ENCODE data around the gene EPN3.

Gene EPN3

GRCh38 chr17:50523208-50523607, 9.3 kb upstream of the EPN3 start:
- Histone ChIP-seq H3K4me3 (ENCODE audit: extremely low read depth, insufficient read depth, low read length, poor library complexity, severe bottlenecking) (no peak overlapping the region), H3K4me1 (ENCODE audit: control insufficient read depth, insufficient read depth, low read length, poor library complexity, severe bottlenecking) (no peaks in the 10 kb centered on the region), H3K36me3 (ENCODE audit: control insufficient read depth, insufficient read depth, low read length) (no peaks in the 10 kb centered on the region), H3K27ac (ENCODE audit: low read depth, low read length, severe bottlenecking) (no peak overlapping the region), H3K9me3 (ENCODE audit: control insufficient read depth, low read length) (no peaks in the 10 kb centered on the region)
- 100% methylated on average over 1 of the region's 2 CpGs for WGBS, 2 experiments (ENCODE audit: insufficient coverage in 2 of 2)

GRCh38 chr17:50524838-50525237, 7.7 kb upstream of the EPN3 start:
- no peak overlapping the region for H3K27ac ChIP-seq (ENCODE audit: low read depth, low read length, severe bottlenecking)
- WGBS, 2 experiments (ENCODE audit: insufficient coverage in 2 of 2), result 92 to 93% methylated on average over 15 to 18 of the region's 18 CpGs
- H3K4me1 ChIP-seq (ENCODE audit: control insufficient read depth, insufficient read depth, low read length, poor library complexity, severe bottlenecking), result no peaks in the 10 kb centered on the region
- no peak overlapping the region for H3K4me3 ChIP-seq (ENCODE audit: extremely low read depth, insufficient read depth, low read length, poor library complexity, severe bottlenecking)
- H3K36me3 ChIP-seq (ENCODE audit: control insufficient read depth, insufficient read depth, low read length), result no peaks in the 10 kb centered on the region
- H3K9me3 ChIP-seq (ENCODE audit: control insufficient read depth, low read length), result no peaks in the 10 kb centered on the region

- no peak overlapping the region for H3K27ac ChIP-seq (ENCODE audit: low read depth, low read length, severe bottlenecking)
- 58 to 71% methylated on average over 3 to 4 of the region's 5 CpGs for WGBS, 2 experiments (ENCODE audit: insufficient coverage in 2 of 2)
- H3K4me1 ChIP-seq (ENCODE audit: control insufficient read depth, insufficient read depth, low read length, poor library complexity, severe bottlenecking), result no peaks in the 10 kb centered on the region
- H3K9me3 ChIP-seq (ENCODE audit: control insufficient read depth, low read length), result no peaks in the 10 kb centered on the region
- no peaks in the 10 kb centered on the region for H3K36me3 ChIP-seq (ENCODE audit: control insufficient read depth, insufficient read depth, low read length)
- no peak overlapping the region for H3K4me3 ChIP-seq (ENCODE audit: extremely low read depth, insufficient read depth, low read length, poor library complexity, severe bottlenecking)
Observed at GRCh38 chr17:50527155-50527762, 5.3 kb upstream of the EPN3 start.

GRCh38 chr17:50527949-50528474, 4.5 kb upstream of the EPN3 start:
- H3K36me3 ChIP-seq (ENCODE audit: control insufficient read depth, insufficient read depth, low read length), result no peaks in the 10 kb centered on the region
- no peak overlapping the region for H3K27ac ChIP-seq (ENCODE audit: low read depth, low read length, severe bottlenecking)
- no peak overlapping the region for H3K4me3 ChIP-seq (ENCODE audit: extremely low read depth, insufficient read depth, low read length, poor library complexity, severe bottlenecking)
- H3K9me3 ChIP-seq (ENCODE audit: control insufficient read depth, low read length), result no peaks in the 10 kb centered on the region
- WGBS, 2 experiments (ENCODE audit: insufficient coverage in 2 of 2), result 48 to 64% methylated on average over 3 to 4 of the region's 4 CpGs
- H3K4me1 ChIP-seq (ENCODE audit: control insufficient read depth, insufficient read depth, low read length, poor library complexity, severe bottlenecking), result peaks cover 2% of the 10 kb centered on the region

- no peak overlapping the region for H3K27ac ChIP-seq (ENCODE audit: low read depth, low read length, severe bottlenecking)
- H3K9me3 ChIP-seq (ENCODE audit: control insufficient read depth, low read length), result no peaks in the 10 kb centered on the region
- H3K4me3 ChIP-seq (ENCODE audit: extremely low read depth, insufficient read depth, low read length, poor library complexity, severe bottlenecking), result no peak overlapping the region
- H3K36me3 ChIP-seq (ENCODE audit: control insufficient read depth, insufficient read depth, low read length), result no peaks in the 10 kb centered on the region
- WGBS, 2 experiments (ENCODE audit: insufficient coverage in 2 of 2), result 90 to 98% methylated on average over 7 of the region's 7 CpGs
- H3K4me1 ChIP-seq (ENCODE audit: control insufficient read depth, insufficient read depth, low read length, poor library complexity, severe bottlenecking), result peaks cover 15% of the 10 kb centered on the region
Observed at GRCh38 chr17:50529849-50530248, 2.7 kb upstream of the EPN3 start.

GRCh38 chr17:50531428-50532025, 1.0 kb upstream of the EPN3 start:
- Histone ChIP-seq H3K27ac (ENCODE audit: low read depth, low read length, severe bottlenecking) (no peak overlapping the region), H3K9me3 (ENCODE audit: control insufficient read depth, low read length) (no peaks in the 10 kb centered on the region), H3K4me3 (ENCODE audit: extremely low read depth, insufficient read depth, low read length, poor library complexity, severe bottlenecking) (no peak overlapping the region), H3K4me1 (ENCODE audit: control insufficient read depth, insufficient read depth, low read length, poor library complexity, severe bottlenecking) (peaks cover 15% of the 10 kb centered on the region), H3K36me3 (ENCODE audit: control insufficient read depth, insufficient read depth, low read length) (no peaks in the 10 kb centered on the region)
- WGBS, 2 experiments (ENCODE audit: insufficient coverage in 2 of 2), result 74 to 83% methylated on average over 3 to 6 of the region's 6 CpGs

- WGBS, 2 experiments (ENCODE audit: insufficient coverage in 2 of 2), result 15 to 31% methylated on average over 5 of the region's 5 CpGs
- Histone ChIP-seq H3K9me3 (ENCODE audit: control insufficient read depth, low read length) (no peaks in the 10 kb centered on the region), H3K36me3 (ENCODE audit: control insufficient read depth, insufficient read depth, low read length) (no peaks in the 10 kb centered on the region), H3K4me1 (ENCODE audit: control insufficient read depth, insufficient read depth, low read length, poor library complexity, severe bottlenecking) (peaks cover 15% of the 10 kb centered on the region), H3K4me3 (ENCODE audit: extremely low read depth, insufficient read depth, low read length, poor library complexity, severe bottlenecking) (no peak overlapping the region), H3K27ac (ENCODE audit: low read depth, low read length, severe bottlenecking) (no peak overlapping the region)
Observed at GRCh38 chr17:50533185-50533584, 650 bp downstream of the EPN3 start.

- H3K4me3 ChIP-seq (ENCODE audit: extremely low read depth, insufficient read depth, low read length, poor library complexity, severe bottlenecking), result no peak overlapping the region
- no peaks in the 10 kb centered on the region for H3K9me3 ChIP-seq (ENCODE audit: control insufficient read depth, low read length)
- WGBS, 2 experiments (ENCODE audit: insufficient coverage in 2 of 2), result 6% methylated on average over 15 to 17 of the region's 17 CpGs
- H3K27ac ChIP-seq (ENCODE audit: low read depth, low read length, severe bottlenecking), result no peak overlapping the region
- H3K4me1 ChIP-seq (ENCODE audit: control insufficient read depth, insufficient read depth, low read length, poor library complexity, severe bottlenecking), result peaks cover 15% of the 10 kb centered on the region
- H3K36me3 ChIP-seq (ENCODE audit: control insufficient read depth, insufficient read depth, low read length), result no peaks in the 10 kb centered on the region
Observed at GRCh38 chr17:50533720-50534148, 1.2 kb downstream of the EPN3 start.

GRCh38 chr17:50534222-50534978, 1.9 kb downstream of the EPN3 start:
- no peaks in the 10 kb centered on the region for H3K9me3 ChIP-seq (ENCODE audit: control insufficient read depth, low read length)
- H3K4me3 ChIP-seq (ENCODE audit: extremely low read depth, insufficient read depth, low read length, poor library complexity, severe bottlenecking), result no peak overlapping the region
- H3K36me3 ChIP-seq (ENCODE audit: control insufficient read depth, insufficient read depth, low read length), result no peaks in the 10 kb centered on the region
- H3K4me1 ChIP-seq (ENCODE audit: control insufficient read depth, insufficient read depth, low read length, poor library complexity, severe bottlenecking), result peaks cover 15% of the 10 kb centered on the region
- H3K27ac ChIP-seq (ENCODE audit: low read depth, low read length, severe bottlenecking), result no peak overlapping the region
- WGBS, 2 experiments (ENCODE audit: insufficient coverage in 2 of 2), result 60 to 61% methylated on average over 20 to 21 of the region's 24 CpGs

- H3K4me3 ChIP-seq (ENCODE audit: extremely low read depth, insufficient read depth, low read length, poor library complexity, severe bottlenecking), result no peak overlapping the region
- no peaks in the 10 kb centered on the region for H3K9me3 ChIP-seq (ENCODE audit: control insufficient read depth, low read length)
- no peak overlapping the region for H3K27ac ChIP-seq (ENCODE audit: low read depth, low read length, severe bottlenecking)
- 95 to 100% methylated on average over 1 to 2 of the region's 2 CpGs for WGBS, 2 experiments (ENCODE audit: insufficient coverage in 2 of 2)
- no peaks in the 10 kb centered on the region for H3K36me3 ChIP-seq (ENCODE audit: control insufficient read depth, insufficient read depth, low read length)
- peaks cover 15% of the 10 kb centered on the region for H3K4me1 ChIP-seq (ENCODE audit: control insufficient read depth, insufficient read depth, low read length, poor library complexity, severe bottlenecking)
Observed at GRCh38 chr17:50534979-50535326, 2.4 kb downstream of the EPN3 start.

- no peak overlapping the region for H3K4me3 ChIP-seq (ENCODE audit: extremely low read depth, insufficient read depth, low read length, poor library complexity, severe bottlenecking)
- H3K9me3 ChIP-seq (ENCODE audit: control insufficient read depth, low read length), result no peaks in the 10 kb centered on the region
- 92 to 98% methylated on average over 4 to 5 of the region's 7 CpGs for WGBS, 2 experiments (ENCODE audit: insufficient coverage in 2 of 2)
- H3K4me1 ChIP-seq (ENCODE audit: control insufficient read depth, insufficient read depth, low read length, poor library complexity, severe bottlenecking), result peaks cover 15% of the 10 kb centered on the region
- H3K36me3 ChIP-seq (ENCODE audit: control insufficient read depth, insufficient read depth, low read length), result no peaks in the 10 kb centered on the region
- H3K27ac ChIP-seq (ENCODE audit: low read depth, low read length, severe bottlenecking), result no peak overlapping the region
Observed at GRCh38 chr17:50535407-50535806, 2.9 kb downstream of the EPN3 start.
